IMR-90 (cell line): ENCODE results near the gene FGFRL1. TPM values are rescaled to one million over a fixed set of nuclear protein-coding genes. Genes with fewer than 3 reads are reported as not detected.

Experiments used
- ATAC-seq: fragments of 200-7000 bp; cut with Tn5 transposase; 2 replicates; pipeline ENCODE4 v1.9.1; 2020; ENCODE audit warnings: low read depth, mild to moderate bottlenecking, moderate library complexity
- BruUV-seq: library from RNA; stranded (reverse); fragments of 400-500 nt; replicated peaks from 2 replicates; lab custom pipeline; 2021; lab: Mats Ljungman, UMichigan
- CTCF ChIA-PET: fragments of 300-600 bp; formaldehyde crosslinking; extraction: SDS; loops from one replicate; lab custom pipeline; 2021; ENCODE audit warnings: antibody characterized with exemption; lab: Yijun Ruan, JAX
- POLR2A ChIA-PET: fragments of 300-600 bp; sonication (Branson Sonifier 250); formaldehyde crosslinking; loops from one replicate; lab custom pipeline; 2022; ENCODE audit warnings: antibody characterized with exemption; ENCODE audit not compliant: unreplicated experiment; lab: Charles Lee
- DNase-seq: peaks from one replicate; pipeline ENCODE4 v3.0.0; 2013
- H2AFZ ChIP-seq: replicated peaks from 2 replicates; pipeline ENCODE3; 2013; ENCODE audit warnings: low read length, mild to moderate bottlenecking; ENCODE audit not compliant: poor library complexity
- H2AK5ac ChIP-seq: 2 replicates; pipeline ENCODE4 v1.6.1; 2013; ENCODE audit warnings: low read depth, low read length, inconsistent platforms
- H2AK9ac ChIP-seq: replicated peaks from 2 replicates; pipeline ENCODE3; 2013; ENCODE audit warnings: mild to moderate bottlenecking, low read depth, low read length, moderate library complexity; ENCODE audit not compliant: poor library complexity
- H2BK120ac ChIP-seq: 2 replicates; pipeline ENCODE4 v1.6.1; 2013; ENCODE audit warnings: low read depth, low read length, inconsistent platforms
- H2BK15ac ChIP-seq: 3 replicates; pipeline ENCODE4 v1.6.1; 2013; ENCODE audit warnings: low read depth, low read length, inconsistent platforms
- H2BK20ac ChIP-seq: 2 replicates; pipeline ENCODE4 v1.6.1; 2013; ENCODE audit warnings: low read depth, mild to moderate bottlenecking, inconsistent platforms, low read length, moderate library complexity
- H2BK5ac ChIP-seq: 2 replicates; pipeline ENCODE4 v1.6.1; 2013; ENCODE audit warnings: mild to moderate bottlenecking, low read depth, low read length, inconsistent platforms; ENCODE audit not compliant: poor library complexity, severe bottlenecking
- H3K14ac ChIP-seq: replicated peaks from 2 replicates; pipeline ENCODE4 v1.6.1; 2013; ENCODE audit warnings: low read depth, low read length, inconsistent platforms
- H3K18ac ChIP-seq: 2 replicates; pipeline ENCODE4 v1.6.1; 2013; ENCODE audit warnings: low read depth, low read length, control low read depth
- H3K23ac ChIP-seq: 2 replicates; pipeline ENCODE4 v1.6.1; 2013; ENCODE audit warnings: low read depth, low read length, inconsistent platforms
- H3K27ac ChIP-seq: 2 replicates; pipeline ENCODE4 v1.5.1; 2013; ENCODE audit warnings: mild to moderate bottlenecking, control low read depth, low read length; ENCODE audit not compliant: insufficient read depth
- H3K27me3 ChIP-seq: 2 replicates; pipeline ENCODE4 v1.6.1; 2013; ENCODE audit warnings: low read length; ENCODE audit not compliant: control insufficient read depth, insufficient read depth
- H3K36me3 ChIP-seq: 2 replicates; pipeline ENCODE4 v1.6.1; 2013; ENCODE audit warnings: low read length, mixed read lengths; ENCODE audit not compliant: control insufficient read depth, insufficient read depth
- H3K4ac ChIP-seq: 2 replicates; pipeline ENCODE4 v1.6.1; 2013; ENCODE audit warnings: low read depth, low read length, inconsistent platforms
- H3K4me1 ChIP-seq: 2 replicates; pipeline ENCODE4 v1.6.1; 2013; ENCODE audit warnings: low read length, mixed read lengths; ENCODE audit not compliant: control insufficient read depth, insufficient read depth
- H3K4me2 ChIP-seq: 2 replicates; pipeline ENCODE4 v1.6.1; 2013; ENCODE audit warnings: low read depth, mild to moderate bottlenecking, control low read depth, low read length, moderate library complexity
- H3K4me3 ChIP-seq: 2 replicates; pipeline ENCODE4 v1.5.1; 2013; ENCODE audit warnings: low read depth, mild to moderate bottlenecking, control low read depth, low read length, moderate library complexity; ENCODE audit not compliant: insufficient read depth
- H3K56ac ChIP-seq: 2 replicates; pipeline ENCODE4 v1.6.1; 2013; ENCODE audit warnings: low read length, inconsistent platforms; ENCODE audit not compliant: insufficient read depth; ENCODE audit errors: extremely low read depth
- H3K79me1 ChIP-seq, 2 experiments: 2 replicates each; pipeline ENCODE4 v1.6.1; 2013; ENCODE audit warnings: low read length in 2 of 2, inconsistent platforms in 1 of 2, low read depth in 1 of 2
- H3K9ac ChIP-seq: 2 replicates; pipeline ENCODE4 v1.6.1; 2013; ENCODE audit warnings: low read depth, low read length, control low read depth
- H3K9me1 ChIP-seq: 2 replicates; pipeline ENCODE4 v1.6.1; 2013; ENCODE audit warnings: low read length, inconsistent platforms; ENCODE audit not compliant: insufficient read depth
- H3K9me3 ChIP-seq: 2 replicates; pipeline ENCODE4 v1.6.1; 2013; ENCODE audit warnings: low read length; ENCODE audit not compliant: control insufficient read depth, insufficient read depth
- H4K20me1 ChIP-seq: 2 replicates; pipeline ENCODE4 v1.6.1; 2013; ENCODE audit warnings: low read length, inconsistent platforms; ENCODE audit not compliant: insufficient read depth
- H4K5ac ChIP-seq: 2 replicates; pipeline ENCODE4 v1.6.1; 2013; ENCODE audit warnings: mild to moderate bottlenecking, low read depth, low read length, control low read depth
- H4K8ac ChIP-seq, 2 experiments: 2 replicates each; pipeline ENCODE4 v1.6.1; 2013; ENCODE audit warnings: low read depth in 2 of 2, low read length in 2 of 2, control low read depth in 1 of 2, inconsistent platforms in 1 of 2
- H4K91ac ChIP-seq: 2 replicates; pipeline ENCODE4 v1.6.1; 2013; ENCODE audit warnings: low read depth, low read length, inconsistent platforms; ENCODE audit not compliant: insufficient read depth
- BHLHE40 ChIP-seq: fragments of 150-350 bp; IDR thresholded peaks from 2 replicates; pipeline ENCODE4 v1.6.1; 2016; ENCODE audit warnings: mild to moderate bottlenecking, low read depth, low read length
- CEBPB ChIP-seq: IDR thresholded peaks from 2 replicates; pipeline ENCODE4 v1.6.1; 2012; ENCODE audit warnings: low read depth, low read length, improper control_type of control experiment
- FOS ChIP-seq: fragments of 150-350 bp; IDR thresholded peaks from 2 replicates; pipeline ENCODE4 v1.6.1; 2016; ENCODE audit warnings: low read depth, low read length
- MAFK ChIP-seq: IDR thresholded peaks from 2 replicates; pipeline ENCODE4 v1.6.1; 2012; ENCODE audit warnings: low read depth, low read length, improper control_type of control experiment
- MAZ ChIP-seq: IDR thresholded peaks from 2 replicates; pipeline ENCODE4 v1.6.1; 2012; ENCODE audit warnings: low read depth, mild to moderate bottlenecking, low read length, improper control_type of control experiment, moderate library complexity, borderline replicate concordance
- POLR2A ChIP-seq: IDR thresholded peaks from 2 replicates; pipeline ENCODE4 v1.6.1; 2012; ENCODE audit warnings: mild to moderate bottlenecking, low read depth, low read length
- RAD21 ChIP-seq: IDR thresholded peaks from 2 replicates; pipeline ENCODE4 v1.6.1; 2012; ENCODE audit warnings: low read length, improper control_type of control experiment
- SMC3 ChIP-seq: fragments of 150-350 bp; IDR thresholded peaks from 2 replicates; pipeline ENCODE4 v1.6.1; 2016; ENCODE audit warnings: low read depth, mild to moderate bottlenecking, antibody characterized with exemption, low read length, moderate library complexity
- WGBS, 2 experiments: methylation state at CpG; one replicate each; pipeline versions ENCODE4 v1.1.5 to v1.1.7; 2013; ENCODE audit warnings: missing lambda C conversion rate in 2 of 2; ENCODE audit not compliant: insufficient read length in 1 of 2; ENCODE audit errors: extremely low coverage in 2 of 2; 5-methylcytosine and 5-hydroxymethylcytosine counted together
- dilution Hi-C: fragments of 300-500 bp; cut with HindIII; formaldehyde crosslinking; loops from one replicate; pipeline ENCODE4 v1.14.3; 2018; ENCODE audit warnings: low sequenced_read_pairs; ENCODE audit not compliant: unreplicated experiment
- in situ Hi-C: fragments of 300-500 bp; cut with MboI; formaldehyde crosslinking; loops from 3 replicates; pipeline ENCODE4 v1.14.3; 2019; ENCODE audit warnings: low sequenced_read_pairs, inconsistent platforms, mixed read lengths
- intact Hi-C: fragments of 100-400 bp; cut with micrococcal nuclease; formaldehyde crosslinking; loops from 2 replicates; pipeline ENCODE4 v1.10.0; 2022
- polyA plus RNA-seq, 3 experiments: library from polyadenylated mRNA; depleted of rRNA; stranded (reverse); fragments of >200 nt; gene quantifications; 2 replicates each; pipeline ENCODE4 v1.2.3, GENCODE V29; 2012; ENCODE audit warnings: low replicate concordance in 1 of 3
- total RNA-seq: library from RNA; depleted of rRNA; stranded (reverse); fragments of >200 nt; gene quantifications from 2 replicates; pipeline ENCODE4 v1.2.3, GENCODE V29; 2012
- TF ChIP-seq, protein P1 (sequence below): fragments of 150-350 bp; IDR thresholded peaks from 2 replicates; pipeline ENCODE4 v1.6.1; 2016; ENCODE audit warnings: low read depth, mild to moderate bottlenecking, low read length, moderate library complexity, borderline replicate concordance

Gene FGFRL1
- total and polyA plus RNA-seq, 2 of the 4 experiments (the other 2 are of a cell fraction): 49.3 to 78.8 TPM

DNA sequence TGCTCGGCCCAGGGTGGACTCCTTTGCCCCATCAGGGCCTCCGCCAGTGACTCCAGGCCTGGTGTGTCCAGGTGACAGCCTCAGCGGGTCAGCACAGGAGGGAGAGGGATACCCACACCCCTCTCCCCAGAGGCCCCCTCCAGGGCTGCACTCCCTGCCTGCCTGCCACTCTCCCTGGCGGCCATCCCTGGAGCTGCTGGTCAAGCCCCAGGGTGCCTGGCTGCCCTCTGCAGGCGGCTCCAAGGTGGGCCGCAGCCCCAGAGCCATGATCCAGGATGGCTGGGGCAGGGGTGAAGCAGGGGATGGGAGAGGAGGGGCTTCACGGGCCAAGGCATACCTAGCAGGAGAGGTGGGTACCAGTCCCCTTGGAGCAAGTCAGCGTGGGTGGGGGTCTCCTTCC lies 3.8 kb downstream of the FGFRL1 start:
- no peak overlapping the region for H4K8ac ChIP-seq
- no peak overlapping the region for H4K91ac ChIP-seq
- no TSS peak for BruUV-seq
- peaks cover 5% of the 10 kb centered on the region; the same call in 1 of the 2 replicates for H3K36me3 ChIP-seq
- ATAC-seq (no peak), DNase-seq (no peak)
- H3K56ac ChIP-seq: no peak overlapping the region
- 100% methylated on average over 3 of the region's 8 CpGs; no CpG with 5 or more reads in 1 of the 2 experiments for WGBS, 2 experiments
- POLR2A ChIA-PET: interaction anchor here (0.5 kb wide), 1 partner anchor 70 kb away, joined by 3 read pairs; no protein-coding TSS in a partner anchor
- H3K14ac ChIP-seq: no peak overlapping the region
- H3K9ac ChIP-seq: no peak overlapping the region
- H2BK15ac ChIP-seq: no peak overlapping the region
- in situ Hi-C loops: no loop called here
- no peak overlapping the region for H2BK5ac ChIP-seq
- no peak overlapping the region for H2AK9ac ChIP-seq
- no peak overlapping the region for H2BK20ac ChIP-seq
- no peaks in the 10 kb centered on the region for H3K9me3 ChIP-seq
- no peak overlapping the region for H3K4me2 ChIP-seq
- no peak overlapping the region for H3K18ac ChIP-seq
- peaks cover 34% of the 10 kb centered on the region for H4K20me1 ChIP-seq
- H3K27me3 ChIP-seq: no peaks in the 10 kb centered on the region
- H3K4me3 ChIP-seq: no peak overlapping the region
- no peak overlapping the region for H3K4ac ChIP-seq
- H3K9me1 ChIP-seq: peaks cover 4% of the 10 kb centered on the region; the same call in 1 of the 2 replicates
- H2AK5ac ChIP-seq: no peak overlapping the region
- CTCF ChIA-PET: no interaction called here
- intact Hi-C loops: no loop called here
- H2BK120ac ChIP-seq: no peak overlapping the region
- no peak for TF ChIP-seq CEBPB
- TF ChIP-seq POLR2A: no peak
- no peak for TF ChIP-seq SMC3
- TF ChIP-seq, protein P1, sequence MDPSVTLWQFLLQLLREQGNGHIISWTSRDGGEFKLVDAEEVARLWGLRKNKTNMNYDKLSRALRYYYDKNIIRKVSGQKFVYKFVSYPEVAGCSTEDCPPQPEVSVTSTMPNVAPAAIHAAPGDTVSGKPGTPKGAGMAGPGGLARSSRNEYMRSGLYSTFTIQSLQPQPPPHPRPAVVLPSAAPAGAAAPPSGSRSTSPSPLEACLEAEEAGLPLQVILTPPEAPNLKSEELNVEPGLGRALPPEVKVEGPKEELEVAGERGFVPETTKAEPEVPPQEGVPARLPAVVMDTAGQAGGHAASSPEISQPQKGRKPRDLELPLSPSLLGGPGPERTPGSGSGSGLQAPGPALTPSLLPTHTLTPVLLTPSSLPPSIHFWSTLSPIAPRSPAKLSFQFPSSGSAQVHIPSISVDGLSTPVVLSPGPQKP: no peak
- TF ChIP-seq RAD21: no peak
- TF ChIP-seq MAFK: no peak
- no peak for TF ChIP-seq BHLHE40
- no peak for TF ChIP-seq MAZ
- TF ChIP-seq FOS: no peak
- H2AFZ ChIP-seq: no peak overlapping the region
- H3K27ac ChIP-seq: no peak overlapping the region
- H3K23ac ChIP-seq: no peak overlapping the region
- no peak overlapping the region for H4K5ac ChIP-seq
- peaks cover 5% of the 10 kb centered on the region for H3K4me1 ChIP-seq
- dilution Hi-C loops: no loop called here
- H3K79me1 ChIP-seq: peaks cover 0 to 9% of the 10 kb centered on the region in 2 experiments; a peak in 2 of 4 replicates
